Fibroblast of lung (primary cell): Measurements from ENCODE around the gene CFAP299. TPM values are rescaled to one million over a fixed set of nuclear protein-coding genes. Genes with fewer than 3 reads are reported as not detected.

Experiments used
- DNase-seq, 2 donors: peaks; one replicate each; pipeline versions ENCODE4 v3.0.0 to v3.0.0-alpha.2; 2010; ENCODE audit warnings: low read depth in 2 of 2
- H2AFZ ChIP-seq: 2 replicates; pipeline ENCODE4 v1.5.1; 2012; ENCODE audit warnings: low read length, control low read depth, inconsistent platforms
- H3K27ac ChIP-seq: 2 replicates; pipeline ENCODE4 v1.5.1; 2011; ENCODE audit warnings: low read length, control low read depth; ENCODE audit not compliant: insufficient read depth
- H3K27me3 ChIP-seq: 2 replicates; pipeline ENCODE4 v1.5.1; 2011; ENCODE audit warnings: mild to moderate bottlenecking, low read length; ENCODE audit not compliant: control insufficient read depth, insufficient read depth
- H3K36me3 ChIP-seq: 2 replicates; pipeline ENCODE4 v1.5.1; 2011; ENCODE audit warnings: low read length; ENCODE audit not compliant: control insufficient read depth, insufficient read depth
- H3K4me1 ChIP-seq: 2 replicates; pipeline ENCODE4 v1.5.1; 2011; ENCODE audit warnings: low read length; ENCODE audit not compliant: control insufficient read depth, insufficient read depth; ENCODE audit errors: extremely low read depth
- H3K4me2 ChIP-seq: 2 replicates; pipeline ENCODE4 v1.5.1; 2011; ENCODE audit warnings: low read length, control low read depth; ENCODE audit not compliant: insufficient read depth; ENCODE audit errors: extremely low read depth
- H3K4me3 ChIP-seq, 4 experiments: fragments of 200-600 bp in 1 of 4; sonication (generic) in 1 of 4; replicated peaks in 1 of 4; 2 replicates each; pipeline ENCODE4 v1.5.1; 2011 to 2016; ENCODE audit warnings: low read length in 4 of 4, low read depth in 3 of 4, mild to moderate bottlenecking in 3 of 4, control low read depth in 2 of 4, inconsistent platforms in 1 of 4, mixed read lengths in 1 of 4; ENCODE audit not compliant: insufficient read depth in 1 of 4; ENCODE audit errors: control extremely low read depth in 1 of 4
- H3K79me2 ChIP-seq: 2 replicates; pipeline ENCODE4 v1.5.1; 2012; ENCODE audit warnings: mild to moderate bottlenecking, low read length, inconsistent platforms; ENCODE audit not compliant: control insufficient read depth, insufficient read depth
- H3K9ac ChIP-seq: 2 replicates; pipeline ENCODE4 v1.5.1; 2011; ENCODE audit warnings: mild to moderate bottlenecking, low read length, control low read depth; ENCODE audit not compliant: insufficient read depth
- H3K9me3 ChIP-seq: 2 replicates; pipeline ENCODE4 v1.5.1; 2012; ENCODE audit warnings: low read depth, low read length; ENCODE audit not compliant: control insufficient read depth, insufficient read depth
- H4K20me1 ChIP-seq: 2 replicates; pipeline ENCODE4 v1.5.1; 2011; ENCODE audit warnings: low read length; ENCODE audit not compliant: control insufficient read depth, insufficient read depth; ENCODE audit errors: extremely low read depth
- CTCF ChIP-seq, 2 donors: IDR thresholded peaks in 1 of 2; conservative IDR thresholded peaks in 1 of 2; 1 replicate in 1 of 2; 2 replicates in 1 of 2; pipeline ENCODE4 v1.5.1; 2011 to 2012; ENCODE audit warnings: low read length in 2 of 2, control low read depth in 1 of 2, inconsistent platforms in 1 of 2, low read depth in 1 of 2, mild to moderate bottlenecking in 1 of 2
- EZH2 ChIP-seq: IDR thresholded peaks from 2 replicates; pipeline ENCODE4 v1.5.1; 2012; ENCODE audit warnings: low read length, control low read depth, mild to moderate bottlenecking; ENCODE audit errors: missing control alignments
- polyA plus RNA-seq, 2 donors: library from polyadenylated mRNA; depleted of rRNA in 1 of 2; stranded (reverse) in 1 of 2; unstranded in 1 of 2; fragments of >200 nt; gene quantifications; 2 replicates each; pipeline ENCODE4 v1.2.1, GENCODE V29; 2011 to 2012; ENCODE audit warnings: missing spikeins in 1 of 2
- total RNA-seq: library from RNA; depleted of rRNA; stranded (reverse); fragments of >200 nt; gene quantifications from 2 replicates; pipeline ENCODE4 v1.2.1, GENCODE V29; 2014

Gene CFAP299
- total and polyA plus RNA-seq, 2 donors (not counting 1 experiment from before 2014, with no cell fraction given), result 0.79 to 16.2 TPM

- Histone ChIP-seq H3K4me1 (no peaks in the 10 kb centered on the region), H3K9me3 (no peaks in the 10 kb centered on the region), H3K9ac (no peak overlapping the region), H3K36me3 (no peaks in the 10 kb centered on the region), H2AFZ (no peak overlapping the region), H3K79me2 (no peaks in the 10 kb centered on the region), H3K4me3 (no peak overlapping the region), H3K27me3 (no peaks in the 10 kb centered on the region), H3K27ac (no peak overlapping the region), H4K20me1 (no peaks in the 10 kb centered on the region), H3K4me2 (no peak overlapping the region)
- TF ChIP-seq EZH2, result no peak
- TF ChIP-seq CTCF (conservative IDR thresholded peaks at IDR 0.05 in 1 of 2, IDR thresholded peaks at IDR 0.05 in 1 of 2; ENCODE audit: low read depth in 1 of 2, low read length in 2 of 2), result no peak
- no peak for DNase-seq
These were observed 475.9 kb downstream of the CFAP299 start for GRCh38 chr4:80811406-80811805.

- Histone ChIP-seq H3K79me2 (no peaks in the 10 kb centered on the region), H3K4me1 (no peaks in the 10 kb centered on the region), H3K27me3 (no peaks in the 10 kb centered on the region), H3K9ac (no peak overlapping the region), H3K36me3 (no peaks in the 10 kb centered on the region), H3K9me3 (no peaks in the 10 kb centered on the region), H4K20me1 (no peaks in the 10 kb centered on the region), H3K4me3 (no peak overlapping the region), H2AFZ (no peak overlapping the region), H3K4me2 (no peak overlapping the region), H3K27ac (no peak overlapping the region)
- TF ChIP-seq CTCF (conservative IDR thresholded peaks at IDR 0.05 in 1 of 2, IDR thresholded peaks at IDR 0.05 in 1 of 2; ENCODE audit: low read depth in 1 of 2, low read length in 2 of 2) (no peak), EZH2 (no peak)
- no peak for DNase-seq
These were observed 476.6 kb downstream of the CFAP299 start for GRCh38 chr4:80812145-80812544.

GRCh38 chr4:80814266-80814665, 478.7 kb downstream of the CFAP299 start:
- DNase-seq, result no peak

More at GRCh38 chr4:80814266-80814665, 478.7 kb downstream of the CFAP299 start:
- Histone ChIP-seq H3K9me3 (no peaks in the 10 kb centered on the region), H3K36me3 (no peaks in the 10 kb centered on the region), H3K4me2 (no peak overlapping the region), H3K9ac (no peak overlapping the region), H4K20me1 (no peaks in the 10 kb centered on the region), H3K4me1 (no peaks in the 10 kb centered on the region), H3K27ac (no peak overlapping the region), H3K79me2 (no peaks in the 10 kb centered on the region), H3K27me3 (no peaks in the 10 kb centered on the region), H3K4me3 (no peak overlapping the region), H2AFZ (no peak overlapping the region)
- TF ChIP-seq EZH2 (no peak), CTCF (conservative IDR thresholded peaks at IDR 0.05 in 1 of 2, IDR thresholded peaks at IDR 0.05 in 1 of 2; ENCODE audit: low read depth in 1 of 2, low read length in 2 of 2) (no peak)
